HepG2 (cell line): Measurements from ENCODE around the gene SERPINF2. TPM values are rescaled to one million over a fixed set of nuclear protein-coding genes. Genes with fewer than 3 reads are reported as not detected.
A peak's percentile ranks its signal among the peaks of the same experiment; 100 is the strongest.

Experiments used
- ATAC-seq: fragments of 200-7000 bp; cut with Tn5 transposase; 3 replicates; pipeline ENCODE4 v1.9.1; 2020; ENCODE audit warnings: mild to moderate bottlenecking, moderate library complexity
- BruUV-seq: library from RNA; stranded (reverse); fragments of 400-500 nt; replicated peaks from 2 replicates; lab custom pipeline; 2021; lab: Mats Ljungman, UMichigan
- CTCF ChIA-PET: fragments of 300-600 bp; formaldehyde crosslinking; extraction: SDS; loops from one replicate; lab custom pipeline; 2021; ENCODE audit warnings: low total read pairs, inconsistent platforms, low intra/inter-chr PET ratio; lab: Yijun Ruan, JAX
- POLR2A ChIA-PET: fragments of 350-600 bp; sonication (Branson Sonifier 250); formaldehyde crosslinking; loops from one replicate; lab custom pipeline; 2020; ENCODE audit warnings: antibody characterized with exemption, inconsistent platforms; lab: Yijun Ruan, JAX
- DNase-seq: peaks from one replicate; pipeline ENCODE4 v3.0.0-alpha.2; 2015; ENCODE audit warnings: low spot score
- FAIRE-seq: peaks from 3 replicates; lab custom pipeline; 2011; peaks lifted over from hg19 to GRCh38; lab: Jason Lieb, UNC
- H2AFZ ChIP-seq: one replicate; pipeline ENCODE4 v1.6.1; 2011; ENCODE audit warnings: low read length, inconsistent platforms
- H3K27ac ChIP-seq: fragments of 300-600 bp; 3 replicates; pipeline ENCODE4 v1.8.0; 2011; ENCODE audit warnings: mixed run types, mild to moderate bottlenecking, mixed read lengths, low read length, inconsistent platforms; ENCODE audit not compliant: insufficient read depth; ENCODE audit errors: extremely low read length
- H3K27me3 ChIP-seq, 2 experiments: fragments of 200-600 bp in 1 of 2; 2 replicates in 1 of 2; 3 replicates in 1 of 2; pipeline versions ENCODE4 v1.6.0 to v1.8.0; 2011; ENCODE audit warnings: low read length in 2 of 2, mild to moderate bottlenecking in 2 of 2, moderate library complexity in 2 of 2, inconsistent platforms in 1 of 2; ENCODE audit not compliant: insufficient read depth in 2 of 2, control insufficient read depth in 1 of 2
- H3K36me3 ChIP-seq, 2 experiments: fragments of 200-600 bp in 1 of 2; replicated peaks in 1 of 2; 2 replicates in 1 of 2; 3 replicates in 1 of 2; pipeline versions ENCODE4 v1.5.1 to v1.8.0; 2011; ENCODE audit warnings: low read length in 2 of 2, inconsistent platforms in 1 of 2; ENCODE audit not compliant: insufficient read depth in 2 of 2, control insufficient read depth in 1 of 2
- H3K4me1 ChIP-seq: 2 replicates; pipeline ENCODE4 v1.5.1; 2012; ENCODE audit warnings: low read length, inconsistent platforms; ENCODE audit not compliant: insufficient read depth
- H3K4me2 ChIP-seq: 2 replicates; pipeline ENCODE4 v1.6.0; 2011; ENCODE audit warnings: low read depth, low read length, inconsistent platforms
- H3K4me3 ChIP-seq, 3 experiments: fragments of 200-600 bp in 1 of 3; sonication (generic), shearing (Covaris generic) in 1 of 3; replicated peaks in 1 of 3; 2 replicates each; pipeline ENCODE4 v1.5.1; 2011 to 2016; ENCODE audit warnings: low read length in 3 of 3, inconsistent platforms in 2 of 3, low read depth in 2 of 3, mild to moderate bottlenecking in 2 of 3, control low read depth in 1 of 3, mixed read lengths in 1 of 3; ENCODE audit not compliant: insufficient read depth in 1 of 3
- H3K79me2 ChIP-seq: one replicate; pipeline ENCODE4 v1.6.1; 2011; ENCODE audit warnings: low read length, inconsistent platforms; ENCODE audit not compliant: insufficient read depth
- H3K9ac ChIP-seq: 2 replicates; pipeline ENCODE4 v1.6.0; 2011; ENCODE audit warnings: mild to moderate bottlenecking, low read depth, low read length, inconsistent platforms; ENCODE audit not compliant: insufficient read depth
- H3K9me3 ChIP-seq: 2 replicates; pipeline ENCODE4 v1.5.1; 2012; ENCODE audit warnings: mild to moderate bottlenecking, low read length
- H4K20me1 ChIP-seq: 2 replicates; pipeline ENCODE4 v1.6.0; 2011; ENCODE audit warnings: inconsistent platforms, mild to moderate bottlenecking, low read length, moderate library complexity; ENCODE audit not compliant: insufficient read depth
- FOXO4 ChIP-seq: sonication (generic); formaldehyde crosslinking; conservative IDR thresholded peaks from 2 replicates; pipeline ENCODE4 v1.8.1; 2023; ENCODE audit warnings: missing genetic modification reagents
- HNRNPLL ChIP-seq: fragments of 200-400 bp; formaldehyde crosslinking; IDR thresholded peaks from 2 replicates; pipeline ENCODE4 v1.6.1; 2017; ENCODE audit warnings: mild to moderate bottlenecking, low read depth, low read length; ENCODE audit not compliant: poor library complexity, severe bottlenecking
- RBFOX2 ChIP-seq: fragments of 200-400 bp; formaldehyde crosslinking; IDR thresholded peaks from 2 replicates; pipeline ENCODE4 v1.6.1; 2017; ENCODE audit warnings: low read depth, mild to moderate bottlenecking, low read length
- ZNF253 ChIP-seq: sonication (generic); formaldehyde crosslinking; IDR thresholded peaks from 2 replicates; pipeline ENCODE4 v1.8.0; 2022; ENCODE audit warnings: mild to moderate bottlenecking, missing genetic modification reagents, borderline replicate concordance
- WGBS: methylation state at CpG from one replicate; pipeline ENCODE4 v1.1.6; 2017; ENCODE audit warnings: low lambda C conversion rate; 5-methylcytosine and 5-hydroxymethylcytosine counted together
- in situ Hi-C: cut with HindIII; loops from 2 replicates; pipeline ENCODE4 v1.10.0; 2017; ENCODE audit warnings: low pct_unique_long_range_greater_than_20kb; ENCODE audit not compliant: extremely low pct_ligation_motif_present
- intact Hi-C: fragments of 100-400 bp; cut with micrococcal nuclease; formaldehyde crosslinking; loops from one replicate; pipeline ENCODE4 v1.10.0; 2022; ENCODE audit not compliant: unreplicated experiment
- polyA plus RNA-seq, 8 experiments: library from polyadenylated mRNA; depleted of rRNA in 3 of 8; stranded (reverse) in 7 of 8; unstranded in 1 of 8; fragments of >200 nt; fragmentation: Illumina TruSeq in 4 of 8; extraction: Trizol in 4 of 8; gene quantifications; 2 replicates each; pipeline versions ENCODE4 v1.2.1 to v1.2.3, GENCODE V29; 2011 to 2016; ENCODE audit warnings: low read depth in 4 of 8, missing spikeins in 1 of 8, mixed read lengths in 1 of 8; ENCODE audit not compliant: insufficient read depth in 1 of 8
- total RNA-seq, 5 experiments: library from RNA; depleted of rRNA; stranded (reverse); fragments of >200 nt; fragmentation: Illumina TruSeq; extraction: Trizol; gene quantifications; 2 replicates each; pipeline ENCODE4 v1.2.3, GENCODE V29; 2016; ENCODE audit warnings: low read depth in 1 of 5

SERPINF2 gene
- total and polyA plus RNA-seq, 2 of the 13 experiments (the other 11 are each of a cell fraction or from before 2014, with no cell fraction given): 309 to 548 TPM

- TF ChIP-seq ZNF253 (CRISPR knock-in tag): no peak
- TF ChIP-seq FOXO4 (CRISPR knock-in tag): no peak
Measured at GRCh38 chr17:1727876-1728630, 14.6 kb upstream of the SERPINF2 start (continued).

- no peaks in the 10 kb centered on the region for H4K20me1 ChIP-seq
- peak; percentile 18; the same call in 1 of the 2 replicates for TF ChIP-seq RBFOX2
- no peak for TF ChIP-seq HNRNPLL
- H3K4me2 ChIP-seq: no peak overlapping the region
- in situ Hi-C loops: no loop called here
- BruUV-seq: no TSS peak
- H3K4me3 ChIP-seq: no peak overlapping the region
- POLR2A ChIA-PET: interaction anchor here (2.0 to 17.5 kb wide), 3 partner anchors 14 to 33 kb away, joined by 5 to 299 read pairs (median 44); partner anchors contain the start of genes SERPINF1 and SERPINF2
- ATAC-seq (no peak), FAIRE-seq (no peak), DNase-seq (no peak)
- peaks cover 49% of the 10 kb centered on the region for H3K4me1 ChIP-seq
- no peaks in the 10 kb centered on the region for H3K9me3 ChIP-seq
- 97% methylated on average over 9 of the region's 15 CpGs for WGBS
- peaks cover 0 to 1% of the 10 kb centered on the region in 2 experiments; a peak in 4 of 5 replicates for H3K36me3 ChIP-seq
- CTCF ChIA-PET: no interaction called here
- no peak overlapping the region for H3K27ac ChIP-seq
- H2AFZ ChIP-seq: no peak overlapping the region
- intact Hi-C loops: no loop called here
- H3K79me2 ChIP-seq: peaks cover 23% of the 10 kb centered on the region
- no peak overlapping the region for H3K9ac ChIP-seq
- H3K27me3 ChIP-seq: no peaks in the 10 kb centered on the region
Measured at GRCh38 chr17:1729966-1730325, 12.7 kb upstream of the SERPINF2 start.
